ENCODE measurements around the gene MROH9.

- TF ChIP-seq, protein P1, sequence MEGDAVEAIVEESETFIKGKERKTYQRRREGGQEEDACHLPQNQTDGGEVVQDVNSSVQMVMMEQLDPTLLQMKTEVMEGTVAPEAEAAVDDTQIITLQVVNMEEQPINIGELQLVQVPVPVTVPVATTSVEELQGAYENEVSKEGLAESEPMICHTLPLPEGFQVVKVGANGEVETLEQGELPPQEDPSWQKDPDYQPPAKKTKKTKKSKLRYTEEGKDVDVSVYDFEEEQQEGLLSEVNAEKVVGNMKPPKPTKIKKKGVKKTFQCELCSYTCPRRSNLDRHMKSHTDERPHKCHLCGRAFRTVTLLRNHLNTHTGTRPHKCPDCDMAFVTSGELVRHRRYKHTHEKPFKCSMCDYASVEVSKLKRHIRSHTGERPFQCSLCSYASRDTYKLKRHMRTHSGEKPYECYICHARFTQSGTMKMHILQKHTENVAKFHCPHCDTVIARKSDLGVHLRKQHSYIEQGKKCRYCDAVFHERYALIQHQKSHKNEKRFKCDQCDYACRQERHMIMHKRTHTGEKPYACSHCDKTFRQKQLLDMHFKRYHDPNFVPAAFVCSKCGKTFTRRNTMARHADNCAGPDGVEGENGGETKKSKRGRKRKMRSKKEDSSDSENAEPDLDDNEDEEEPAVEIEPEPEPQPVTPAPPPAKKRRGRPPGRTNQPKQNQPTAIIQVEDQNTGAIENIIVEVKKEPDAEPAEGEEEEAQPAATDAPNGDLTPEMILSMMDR (IDR thresholded peaks at IDR 0.05): no peak
- TF ChIP-seq EP300 (IDR thresholded peaks at IDR 0.05): no peak
Observed at GRCh38 chr1:171110621-171111326, 175.4 kb downstream of the MROH9 start.

Measured in stomach (tissue), 4 donors.